HUES6 (cell line): ENCODE data around the gene NKD1.

Experiments used
- H3K27ac ChIP-seq: 2 replicates; pipeline ENCODE4 v1.7.0; 2013; ENCODE audit warnings: low read depth, mild to moderate bottlenecking, low read length, inconsistent platforms
- H3K27me3 ChIP-seq: 2 replicates; pipeline ENCODE4 v1.6.1; 2013; ENCODE audit warnings: low read length; ENCODE audit not compliant: control insufficient read depth, insufficient read depth
- H3K36me3 ChIP-seq: 2 replicates; pipeline ENCODE4 v1.6.1; 2013; ENCODE audit warnings: low read length; ENCODE audit not compliant: control insufficient read depth, insufficient read depth
- H3K4me1 ChIP-seq: 2 replicates; pipeline ENCODE4 v1.6.1; 2013; ENCODE audit warnings: low read length; ENCODE audit not compliant: control insufficient read depth, insufficient read depth
- H3K4me3 ChIP-seq: 2 replicates; pipeline ENCODE4 v1.5.1; 2013; ENCODE audit warnings: low read depth, low read length
- H3K9ac ChIP-seq: one replicate; pipeline ENCODE4 v1.6.1; 2013; ENCODE audit warnings: mild to moderate bottlenecking, low read length
- H3K9me3 ChIP-seq: 2 replicates; pipeline ENCODE4 v1.6.1; 2013; ENCODE audit warnings: low read depth, low read length; ENCODE audit not compliant: control insufficient read depth, insufficient read depth

Gene NKD1

DNA sequence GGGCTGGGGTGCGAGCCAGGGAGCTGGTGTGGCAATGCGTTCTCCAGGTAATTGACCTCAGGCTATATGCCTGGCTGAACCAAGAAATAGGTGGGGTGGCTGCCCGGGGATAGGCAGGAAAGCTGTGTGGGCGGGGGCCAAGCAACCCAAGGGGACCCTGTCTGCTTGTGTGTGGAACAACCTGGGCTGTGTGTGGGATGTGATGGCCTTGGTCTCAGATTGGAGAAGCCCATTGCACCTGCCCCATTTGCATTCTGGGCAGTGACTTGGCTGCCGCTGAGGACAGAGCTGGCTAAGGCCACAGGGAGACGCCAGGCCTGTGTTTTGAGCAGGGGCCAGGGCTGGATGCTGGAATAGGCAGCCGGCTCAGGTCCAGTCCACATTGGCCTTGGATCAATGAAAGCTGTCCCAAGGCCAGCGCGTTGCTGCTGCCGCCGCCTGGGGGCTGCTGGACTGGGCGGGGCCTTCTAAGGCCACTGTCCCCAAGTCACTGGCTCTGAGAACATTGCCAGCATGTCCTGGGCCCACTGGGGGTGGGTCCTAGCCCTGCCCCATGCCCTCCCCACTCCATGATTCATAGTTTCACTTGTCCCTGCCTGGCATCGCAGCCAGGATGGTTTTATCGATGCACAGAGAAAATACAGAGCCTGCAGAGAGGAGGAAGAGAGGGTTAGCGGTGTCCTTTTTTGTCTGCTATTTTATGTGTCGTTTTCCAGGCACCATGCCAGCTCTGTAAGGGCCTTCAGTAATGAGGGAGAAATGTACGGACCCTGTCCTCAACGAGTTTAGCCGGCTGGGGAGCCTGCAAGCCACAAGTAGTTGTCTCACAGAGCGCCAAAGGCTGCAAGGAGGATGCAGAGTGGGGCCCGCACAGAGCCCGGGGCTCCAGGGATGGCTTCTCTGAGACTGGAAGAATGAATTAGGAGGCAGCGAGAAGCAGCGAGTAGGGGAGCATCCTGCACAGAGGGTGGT, 43.9 kb downstream of the NKD1 start:
- Histone ChIP-seq H3K27ac (no peak overlapping the region), H3K36me3 (no peaks in the 10 kb centered on the region), H3K4me3 (no peak overlapping the region), H3K9me3 (no peaks in the 10 kb centered on the region), H3K27me3 (no peaks in the 10 kb centered on the region), H3K9ac (no peak overlapping the region), H3K4me1 (peaks cover 14% of the 10 kb centered on the region)

DNA sequence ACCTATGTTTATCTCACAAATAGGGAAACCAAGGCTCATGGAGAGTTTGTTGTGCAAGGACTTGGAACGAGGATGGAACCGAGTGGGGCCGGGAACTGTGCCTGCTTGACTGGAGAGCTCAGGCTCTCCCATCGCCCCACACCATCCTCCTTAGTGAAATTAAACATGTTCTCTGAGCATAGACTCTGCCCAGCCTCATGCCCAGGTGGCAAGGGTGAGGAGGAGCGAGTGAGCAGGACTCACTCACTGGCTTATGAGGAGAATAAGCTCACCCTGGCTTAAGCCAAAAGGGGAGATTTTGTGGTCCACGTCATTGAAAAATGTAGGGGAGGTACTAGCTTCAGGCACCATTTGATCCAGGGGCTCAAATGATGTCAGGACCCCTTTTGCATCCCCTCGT, 44.8 kb downstream of the NKD1 start:
- H3K36me3 ChIP-seq, result no peaks in the 10 kb centered on the region
- no peaks in the 10 kb centered on the region for H3K27me3 ChIP-seq
- no peak overlapping the region for H3K9ac ChIP-seq
- no peak overlapping the region for H3K27ac ChIP-seq
- no peak overlapping the region for H3K4me3 ChIP-seq
- H3K4me1 ChIP-seq, result peaks cover 14% of the 10 kb centered on the region
- no peaks in the 10 kb centered on the region for H3K9me3 ChIP-seq

GRCh38 chr16:50593410-50594150, 45.4 kb downstream of the NKD1 start:
- no peaks in the 10 kb centered on the region for H3K36me3 ChIP-seq
- no peak overlapping the region for H3K4me3 ChIP-seq
- no peak overlapping the region for H3K9ac ChIP-seq
- no peaks in the 10 kb centered on the region for H3K9me3 ChIP-seq
- no peak overlapping the region for H3K27ac ChIP-seq
- H3K4me1 ChIP-seq, result peaks cover 10% of the 10 kb centered on the region
- no peaks in the 10 kb centered on the region for H3K27me3 ChIP-seq

DNA sequence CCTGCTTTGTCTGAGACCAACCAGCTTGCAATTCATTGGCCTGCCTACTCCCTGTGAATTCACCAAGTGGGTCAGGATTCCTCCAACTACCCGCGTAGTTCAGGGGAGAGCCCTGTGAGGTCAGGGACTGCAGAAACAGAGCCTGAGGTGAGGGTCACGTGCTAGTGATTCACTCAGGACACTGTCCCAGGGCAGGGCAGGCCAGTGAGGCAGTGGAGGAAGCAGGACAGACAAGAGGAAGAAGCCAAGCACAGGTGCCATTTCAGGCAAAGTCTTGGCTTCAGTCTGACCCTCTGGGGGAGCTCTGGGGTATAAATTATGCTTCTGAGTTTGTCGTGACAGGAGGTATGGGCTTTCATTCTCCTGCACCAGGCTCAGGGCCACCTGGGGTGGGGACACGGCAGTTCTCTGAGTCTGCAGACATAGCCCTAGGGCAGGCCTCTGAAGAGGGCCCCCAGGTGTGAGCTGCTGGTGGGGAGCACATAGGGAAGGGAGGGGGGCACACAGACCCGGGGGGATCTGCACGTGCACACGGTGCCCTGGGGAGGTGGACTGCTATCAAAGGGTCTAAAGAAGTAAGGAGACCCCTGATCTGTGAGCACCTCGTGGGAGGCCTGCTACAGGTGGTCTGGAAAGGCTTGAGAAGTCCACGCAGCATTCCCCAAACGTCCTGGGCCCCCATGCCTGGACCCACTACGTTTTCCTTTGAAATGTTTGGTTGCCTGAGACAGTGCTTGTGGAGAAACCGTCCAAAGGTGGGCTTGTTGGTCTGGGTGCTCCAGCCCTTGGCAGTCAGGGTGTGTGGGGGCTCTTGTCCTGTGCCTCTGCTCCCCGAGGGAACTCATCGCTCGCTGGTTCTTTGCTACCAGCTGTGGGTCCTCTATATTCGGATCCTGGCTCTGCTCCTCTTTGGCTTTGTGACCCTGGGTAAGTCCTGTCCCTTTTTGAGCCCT, 46.4 kb downstream of the NKD1 start:
- no peaks in the 10 kb centered on the region for H3K9me3 ChIP-seq
- H3K27me3 ChIP-seq, result no peaks in the 10 kb centered on the region
- H3K9ac ChIP-seq, result peak overlapping the region; percentile 37
- H3K4me1 ChIP-seq, result peaks cover 10% of the 10 kb centered on the region
- no peak overlapping the region for H3K4me3 ChIP-seq
- H3K27ac ChIP-seq, result no peak overlapping the region
- H3K36me3 ChIP-seq, result no peaks in the 10 kb centered on the region

GRCh38 chr16:50595859-50596258, 47.7 kb downstream of the NKD1 start:
- H3K36me3 ChIP-seq, result no peaks in the 10 kb centered on the region
- no peaks in the 10 kb centered on the region for H3K27me3 ChIP-seq
- peaks cover 16% of the 10 kb centered on the region for H3K4me1 ChIP-seq
- H3K27ac ChIP-seq, result no peak overlapping the region
- no peak overlapping the region for H3K4me3 ChIP-seq
- no peaks in the 10 kb centered on the region for H3K9me3 ChIP-seq
- H3K9ac ChIP-seq, result no peak overlapping the region

DNA sequence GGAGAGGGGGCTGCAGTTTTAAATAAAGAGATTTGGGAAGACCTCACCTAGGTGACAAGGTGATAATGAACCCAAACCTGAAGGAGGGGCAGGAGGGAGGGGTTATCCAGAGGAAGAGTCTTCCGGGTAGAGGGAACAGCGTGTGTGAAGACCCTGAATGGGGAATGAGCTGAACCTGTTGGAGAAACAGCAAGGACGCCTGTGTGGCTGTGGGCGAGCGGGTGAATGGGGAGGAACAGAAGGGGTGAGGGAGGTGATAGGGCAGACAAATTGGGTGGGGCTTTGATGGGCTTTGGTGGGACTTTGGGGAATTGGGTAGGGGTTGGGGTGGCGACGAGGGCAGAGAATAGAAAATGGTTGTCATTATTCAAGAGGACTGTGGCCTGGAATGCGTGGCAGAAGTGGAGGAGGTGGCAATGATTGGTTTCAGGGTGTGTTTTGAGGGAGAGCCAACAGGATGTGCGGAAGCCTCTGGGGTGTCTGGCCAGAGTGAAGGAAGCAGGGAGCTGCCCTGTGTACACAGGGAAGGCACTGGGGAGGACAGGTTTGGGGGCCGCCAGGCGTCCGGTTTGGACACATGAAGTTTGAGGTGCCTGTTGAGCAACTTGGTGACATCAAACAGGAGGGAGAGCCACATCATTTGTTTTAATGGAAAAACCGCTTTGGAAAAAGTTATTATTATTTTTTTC, 48.7 kb downstream of the NKD1 start:
- H3K4me3 ChIP-seq, result no peak overlapping the region
- H3K27me3 ChIP-seq, result no peaks in the 10 kb centered on the region
- H3K9me3 ChIP-seq, result no peaks in the 10 kb centered on the region
- no peak overlapping the region for H3K27ac ChIP-seq
- no peak overlapping the region for H3K9ac ChIP-seq
- peaks cover 15% of the 10 kb centered on the region for H3K4me1 ChIP-seq
- H3K36me3 ChIP-seq, result no peaks in the 10 kb centered on the region

- Histone ChIP-seq H3K4me3 (no peak overlapping the region), H3K9me3 (no peaks in the 10 kb centered on the region), H3K27me3 (no peaks in the 10 kb centered on the region), H3K9ac (no peak overlapping the region), H3K36me3 (no peaks in the 10 kb centered on the region), H3K4me1 (peaks cover 9% of the 10 kb centered on the region; the same call in 1 of the 2 replicates), H3K27ac (no peak overlapping the region)
These were observed 49.5 kb downstream of the NKD1 start for GRCh38 chr16:50597563-50598255.

DNA sequence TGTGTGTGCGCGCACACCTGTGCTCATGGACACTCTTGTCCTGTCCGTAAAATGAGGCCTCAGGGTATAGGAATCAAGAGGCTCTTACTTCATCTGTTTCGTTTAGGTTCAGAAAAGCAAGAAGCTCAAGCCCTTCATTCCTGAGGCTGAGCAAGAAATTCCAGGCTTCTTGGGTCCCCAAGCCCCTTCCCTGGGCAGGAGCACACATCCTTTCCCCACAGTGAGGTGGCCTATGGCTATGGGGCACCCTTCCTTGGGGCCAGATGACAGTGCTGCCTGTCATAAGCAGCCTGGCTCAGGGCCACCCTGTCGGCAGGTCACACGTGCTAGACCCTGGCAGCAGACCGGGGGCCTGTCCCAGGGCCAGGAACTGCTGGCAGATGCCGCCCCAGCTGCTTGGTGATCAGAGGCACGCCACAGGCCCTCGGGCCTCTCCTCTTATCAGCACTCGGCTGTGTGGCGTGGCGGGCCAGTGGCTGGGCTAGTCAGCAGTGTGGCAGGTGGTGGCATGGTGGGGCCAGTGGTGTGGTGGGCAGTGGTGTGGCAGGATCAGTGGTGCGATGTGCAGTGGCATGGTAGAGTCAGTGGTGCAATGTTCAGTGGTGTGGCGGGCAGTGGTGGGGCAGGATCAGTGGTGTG, 50.2 kb downstream of the NKD1 start:
- Histone ChIP-seq H3K27ac (no peak overlapping the region), H3K27me3 (no peaks in the 10 kb centered on the region), H3K4me3 (no peak overlapping the region), H3K9ac (no peak overlapping the region), H3K4me1 (peaks cover 13% of the 10 kb centered on the region; the same call in 1 of the 2 replicates), H3K9me3 (no peaks in the 10 kb centered on the region), H3K36me3 (no peaks in the 10 kb centered on the region)

- Histone ChIP-seq H3K9me3 (no peaks in the 10 kb centered on the region), H3K27me3 (no peaks in the 10 kb centered on the region), H3K9ac (no peak overlapping the region), H3K27ac (no peak overlapping the region), H3K36me3 (no peaks in the 10 kb centered on the region), H3K4me1 (peaks cover 15% of the 10 kb centered on the region; the same call in 1 of the 2 replicates), H3K4me3 (no peak overlapping the region)
These were observed 50.8 kb downstream of the NKD1 start for GRCh38 chr16:50598936-50599361.
